IMR-90 (cell line): ENCODE results near the gene PDXDC1. TPM values are rescaled to one million over a fixed set of nuclear protein-coding genes. Genes with fewer than 3 reads are reported as not detected.
"Not testable (repeated sequence)": the region's sequence is repeated elsewhere in the genome, so short reads cannot be mapped to it uniquely, and the experiment has no call there.

Source experiments
- ATAC-seq: fragments of 200-7000 bp; cut with Tn5 transposase; 2 replicates; pipeline ENCODE4 v1.9.1; 2020; ENCODE audit warnings: low read depth, mild to moderate bottlenecking, moderate library complexity
- BruUV-seq: library from RNA; stranded (reverse); fragments of 400-500 nt; replicated peaks from 2 replicates; lab custom pipeline; 2021; lab: Mats Ljungman, UMichigan
- CTCF ChIA-PET: fragments of 300-600 bp; formaldehyde crosslinking; extraction: SDS; loops from one replicate; lab custom pipeline; 2021; ENCODE audit warnings: antibody characterized with exemption; lab: Yijun Ruan, JAX
- POLR2A ChIA-PET: fragments of 300-600 bp; sonication (Branson Sonifier 250); formaldehyde crosslinking; loops from one replicate; lab custom pipeline; 2022; ENCODE audit warnings: antibody characterized with exemption; ENCODE audit not compliant: unreplicated experiment; lab: Charles Lee
- DNase-seq: peaks from one replicate; pipeline ENCODE4 v3.0.0; 2013
- H2AFZ ChIP-seq: replicated peaks from 2 replicates; pipeline ENCODE3; 2013; ENCODE audit warnings: low read length, mild to moderate bottlenecking; ENCODE audit not compliant: poor library complexity
- H2AK5ac ChIP-seq: 2 replicates; pipeline ENCODE4 v1.6.1; 2013; ENCODE audit warnings: low read depth, low read length, inconsistent platforms
- H2AK9ac ChIP-seq: replicated peaks from 2 replicates; pipeline ENCODE3; 2013; ENCODE audit warnings: mild to moderate bottlenecking, low read depth, low read length, moderate library complexity; ENCODE audit not compliant: poor library complexity
- H2BK120ac ChIP-seq: 2 replicates; pipeline ENCODE4 v1.6.1; 2013; ENCODE audit warnings: low read depth, low read length, inconsistent platforms
- H2BK15ac ChIP-seq: 3 replicates; pipeline ENCODE4 v1.6.1; 2013; ENCODE audit warnings: low read depth, low read length, inconsistent platforms
- H2BK20ac ChIP-seq: 2 replicates; pipeline ENCODE4 v1.6.1; 2013; ENCODE audit warnings: low read depth, mild to moderate bottlenecking, inconsistent platforms, low read length, moderate library complexity
- H2BK5ac ChIP-seq: 2 replicates; pipeline ENCODE4 v1.6.1; 2013; ENCODE audit warnings: mild to moderate bottlenecking, low read depth, low read length, inconsistent platforms; ENCODE audit not compliant: poor library complexity, severe bottlenecking
- H3K14ac ChIP-seq: replicated peaks from 2 replicates; pipeline ENCODE4 v1.6.1; 2013; ENCODE audit warnings: low read depth, low read length, inconsistent platforms
- H3K18ac ChIP-seq: 2 replicates; pipeline ENCODE4 v1.6.1; 2013; ENCODE audit warnings: low read depth, low read length, control low read depth
- H3K23ac ChIP-seq: 2 replicates; pipeline ENCODE4 v1.6.1; 2013; ENCODE audit warnings: low read depth, low read length, inconsistent platforms
- H3K27ac ChIP-seq: 2 replicates; pipeline ENCODE4 v1.5.1; 2013; ENCODE audit warnings: mild to moderate bottlenecking, control low read depth, low read length; ENCODE audit not compliant: insufficient read depth
- H3K27me3 ChIP-seq: 2 replicates; pipeline ENCODE4 v1.6.1; 2013; ENCODE audit warnings: low read length; ENCODE audit not compliant: control insufficient read depth, insufficient read depth
- H3K36me3 ChIP-seq: 2 replicates; pipeline ENCODE4 v1.6.1; 2013; ENCODE audit warnings: low read length, mixed read lengths; ENCODE audit not compliant: control insufficient read depth, insufficient read depth
- H3K4ac ChIP-seq: 2 replicates; pipeline ENCODE4 v1.6.1; 2013; ENCODE audit warnings: low read depth, low read length, inconsistent platforms
- H3K4me1 ChIP-seq: 2 replicates; pipeline ENCODE4 v1.6.1; 2013; ENCODE audit warnings: low read length, mixed read lengths; ENCODE audit not compliant: control insufficient read depth, insufficient read depth
- H3K4me2 ChIP-seq: 2 replicates; pipeline ENCODE4 v1.6.1; 2013; ENCODE audit warnings: low read depth, mild to moderate bottlenecking, control low read depth, low read length, moderate library complexity
- H3K4me3 ChIP-seq: 2 replicates; pipeline ENCODE4 v1.5.1; 2013; ENCODE audit warnings: low read depth, mild to moderate bottlenecking, control low read depth, low read length, moderate library complexity; ENCODE audit not compliant: insufficient read depth
- H3K56ac ChIP-seq: 2 replicates; pipeline ENCODE4 v1.6.1; 2013; ENCODE audit warnings: low read length, inconsistent platforms; ENCODE audit not compliant: insufficient read depth; ENCODE audit errors: extremely low read depth
- H3K79me1 ChIP-seq, 2 experiments: 2 replicates each; pipeline ENCODE4 v1.6.1; 2013; ENCODE audit warnings: low read length in 2 of 2, inconsistent platforms in 1 of 2, low read depth in 1 of 2
- H3K9ac ChIP-seq: 2 replicates; pipeline ENCODE4 v1.6.1; 2013; ENCODE audit warnings: low read depth, low read length, control low read depth
- H3K9me1 ChIP-seq: 2 replicates; pipeline ENCODE4 v1.6.1; 2013; ENCODE audit warnings: low read length, inconsistent platforms; ENCODE audit not compliant: insufficient read depth
- H3K9me3 ChIP-seq: 2 replicates; pipeline ENCODE4 v1.6.1; 2013; ENCODE audit warnings: low read length; ENCODE audit not compliant: control insufficient read depth, insufficient read depth
- H4K20me1 ChIP-seq: 2 replicates; pipeline ENCODE4 v1.6.1; 2013; ENCODE audit warnings: low read length, inconsistent platforms; ENCODE audit not compliant: insufficient read depth
- H4K5ac ChIP-seq: 2 replicates; pipeline ENCODE4 v1.6.1; 2013; ENCODE audit warnings: mild to moderate bottlenecking, low read depth, low read length, control low read depth
- H4K8ac ChIP-seq, 2 experiments: 2 replicates each; pipeline ENCODE4 v1.6.1; 2013; ENCODE audit warnings: low read depth in 2 of 2, low read length in 2 of 2, control low read depth in 1 of 2, inconsistent platforms in 1 of 2
- H4K91ac ChIP-seq: 2 replicates; pipeline ENCODE4 v1.6.1; 2013; ENCODE audit warnings: low read depth, low read length, inconsistent platforms; ENCODE audit not compliant: insufficient read depth
- WGBS, 2 experiments: methylation state at CpG; one replicate each; pipeline versions ENCODE4 v1.1.5 to v1.1.7; 2013; ENCODE audit warnings: missing lambda C conversion rate in 2 of 2; ENCODE audit not compliant: insufficient read length in 1 of 2; ENCODE audit errors: extremely low coverage in 2 of 2; 5-methylcytosine and 5-hydroxymethylcytosine counted together
- dilution Hi-C: fragments of 300-500 bp; cut with HindIII; formaldehyde crosslinking; loops from one replicate; pipeline ENCODE4 v1.14.3; 2018; ENCODE audit warnings: low sequenced_read_pairs; ENCODE audit not compliant: unreplicated experiment
- in situ Hi-C: fragments of 300-500 bp; cut with MboI; formaldehyde crosslinking; loops from 3 replicates; pipeline ENCODE4 v1.14.3; 2019; ENCODE audit warnings: low sequenced_read_pairs, inconsistent platforms, mixed read lengths
- intact Hi-C: fragments of 100-400 bp; cut with micrococcal nuclease; formaldehyde crosslinking; loops from 2 replicates; pipeline ENCODE4 v1.10.0; 2022
- polyA plus RNA-seq, 3 experiments: library from polyadenylated mRNA; depleted of rRNA; stranded (reverse); fragments of >200 nt; gene quantifications; 2 replicates each; pipeline ENCODE4 v1.2.3, GENCODE V29; 2012; ENCODE audit warnings: low replicate concordance in 1 of 3
- total RNA-seq: library from RNA; depleted of rRNA; stranded (reverse); fragments of >200 nt; gene quantifications from 2 replicates; pipeline ENCODE4 v1.2.3, GENCODE V29; 2012

PDXDC1 gene
- total and polyA plus RNA-seq, 2 of the 4 experiments (the other 2 are of a cell fraction), result 68.7 to 117 TPM

GRCh38 chr16:15163055-15163454 lies 188.2 kb downstream of the PDXDC1 start:
- not testable (repeated sequence) for H3K36me3 ChIP-seq, ATAC-seq, H3K14ac ChIP-seq

GRCh38 chr16:15166177-15166576 lies 191.4 kb downstream of the PDXDC1 start:
- H2AK9ac ChIP-seq, H3K18ac ChIP-seq, intact Hi-C loops, H4K20me1 ChIP-seq, H3K14ac ChIP-seq, CTCF ChIA-PET, DNase-seq, H2BK15ac ChIP-seq, H3K9ac ChIP-seq, H2BK5ac ChIP-seq, H2AFZ ChIP-seq, ATAC-seq, H2AK5ac ChIP-seq, H3K4me3 ChIP-seq, H3K9me3 ChIP-seq, H3K4me1 ChIP-seq, in situ Hi-C loops, H3K79me1 ChIP-seq, H4K8ac ChIP-seq, H3K27me3 ChIP-seq, POLR2A ChIA-PET, BruUV-seq, H3K36me3 ChIP-seq, H3K4me2 ChIP-seq, H3K27ac ChIP-seq, H4K91ac ChIP-seq, H2BK20ac ChIP-seq, H3K4ac ChIP-seq, H4K5ac ChIP-seq, H3K56ac ChIP-seq, H3K9me1 ChIP-seq, H2BK120ac ChIP-seq, H3K23ac ChIP-seq, dilution Hi-C loops: not testable (repeated sequence)

More at GRCh38 chr16:15163055-15163454, 188.2 kb downstream of the PDXDC1 start:
- H3K27me3 ChIP-seq, H2BK20ac ChIP-seq, H3K27ac ChIP-seq, H3K9me1 ChIP-seq, H3K79me1 ChIP-seq, H3K4me2 ChIP-seq, H2AK5ac ChIP-seq, H3K9me3 ChIP-seq, BruUV-seq, H4K5ac ChIP-seq, H3K4ac ChIP-seq, H3K56ac ChIP-seq, H4K20me1 ChIP-seq, H3K23ac ChIP-seq, H2BK5ac ChIP-seq, CTCF ChIA-PET, intact Hi-C loops, H3K18ac ChIP-seq, dilution Hi-C loops, H4K8ac ChIP-seq, POLR2A ChIA-PET, H3K4me3 ChIP-seq, H2BK15ac ChIP-seq, DNase-seq, H2BK120ac ChIP-seq, H2AFZ ChIP-seq, H3K9ac ChIP-seq, H2AK9ac ChIP-seq, H4K91ac ChIP-seq, in situ Hi-C loops, H3K4me1 ChIP-seq: not testable (repeated sequence)
- WGBS, 2 experiments, result no CpG with 5 or more reads among the region's 1 CpG
